Stimulated activated CD8-positive, alpha-beta memory T cell treated with anti-CD3 and anti-CD28 coated beads, Interleukin-7, amount 100 ng/mL, for 48 hours (primary cell): Measurements from ENCODE around the gene CYBA.
"Not testable (repeated sequence)": the region's sequence is repeated elsewhere in the genome, so short reads cannot be mapped to it uniquely, and the experiment has no call there.

Source experiments
- DNase-seq, 2 donors: peaks; one replicate each; pipeline ENCODE4 v3.0.0-alpha.2; 2020; ENCODE audit warnings: low read depth in 1 of 2; ENCODE audit errors: extremely low read depth in 1 of 2

The CYBA gene

GRCh38 chr16:88614818-88615580 lies 35.9 kb downstream of the CYBA start:
- DNase-seq = no peak

DNA sequence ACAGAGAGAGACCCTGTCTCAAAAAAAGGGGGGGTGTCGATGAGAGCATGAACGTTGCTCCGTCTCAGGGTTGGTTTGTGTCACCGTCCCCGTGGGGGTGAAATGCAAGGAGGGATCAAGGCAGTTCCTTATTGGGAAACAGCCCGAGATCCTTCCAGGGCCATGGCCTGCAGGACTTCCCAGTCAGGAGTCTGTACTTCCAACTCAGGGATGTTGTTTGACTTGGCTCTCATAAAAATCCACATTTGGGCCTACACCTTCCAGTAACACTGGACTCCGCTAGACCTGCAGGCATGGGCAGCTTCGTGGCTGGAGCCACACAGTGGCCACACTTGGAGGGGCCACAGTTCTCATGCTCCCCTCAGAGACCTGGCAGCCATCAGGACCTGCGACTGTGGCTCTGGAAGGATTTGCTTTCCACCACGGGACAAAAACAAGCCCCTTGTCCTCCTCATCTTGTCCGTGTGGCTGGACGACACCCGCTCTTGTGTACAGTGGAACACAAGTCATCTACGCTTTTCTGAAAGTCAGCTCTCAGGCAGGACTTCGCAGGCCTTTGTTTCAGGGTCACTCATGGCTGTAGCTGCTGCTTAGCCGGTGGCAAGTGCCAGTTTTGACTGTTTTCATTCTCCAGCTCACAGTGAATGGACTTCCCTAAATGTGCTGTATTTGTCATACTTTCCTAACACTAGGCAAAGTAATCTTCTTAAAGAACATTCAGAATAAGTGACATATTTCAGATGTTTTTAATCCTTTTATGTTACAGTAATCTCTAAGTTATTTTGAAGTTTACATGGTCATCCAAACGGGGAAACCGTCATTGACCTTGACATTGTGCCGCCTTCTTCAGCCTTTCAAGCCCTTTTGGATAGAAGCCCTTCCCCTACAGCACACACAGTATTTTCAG lies 36.7 kb downstream of the CYBA start:
- no peak for DNase-seq

GRCh38 chr16:88613293-88613692 lies 37.6 kb downstream of the CYBA start:
- DNase-seq = no peak

GRCh38 chr16:88610909-88611812 lies 39.7 kb downstream of the CYBA start:
- DNase-seq = no peak

GRCh38 chr16:88610080-88610479 lies 40.8 kb downstream of the CYBA start:
- DNase-seq = no peak

GRCh38 chr16:88609426-88609825 lies 41.4 kb downstream of the CYBA start:
- DNase-seq = not testable (repeated sequence)

GRCh38 chr16:88608076-88608475 lies 42.8 kb downstream of the CYBA start:
- DNase-seq = no peak

- no peak for DNase-seq
Measured at GRCh38 chr16:88606148-88606757, 44.6 kb downstream of the CYBA start.

DNA sequence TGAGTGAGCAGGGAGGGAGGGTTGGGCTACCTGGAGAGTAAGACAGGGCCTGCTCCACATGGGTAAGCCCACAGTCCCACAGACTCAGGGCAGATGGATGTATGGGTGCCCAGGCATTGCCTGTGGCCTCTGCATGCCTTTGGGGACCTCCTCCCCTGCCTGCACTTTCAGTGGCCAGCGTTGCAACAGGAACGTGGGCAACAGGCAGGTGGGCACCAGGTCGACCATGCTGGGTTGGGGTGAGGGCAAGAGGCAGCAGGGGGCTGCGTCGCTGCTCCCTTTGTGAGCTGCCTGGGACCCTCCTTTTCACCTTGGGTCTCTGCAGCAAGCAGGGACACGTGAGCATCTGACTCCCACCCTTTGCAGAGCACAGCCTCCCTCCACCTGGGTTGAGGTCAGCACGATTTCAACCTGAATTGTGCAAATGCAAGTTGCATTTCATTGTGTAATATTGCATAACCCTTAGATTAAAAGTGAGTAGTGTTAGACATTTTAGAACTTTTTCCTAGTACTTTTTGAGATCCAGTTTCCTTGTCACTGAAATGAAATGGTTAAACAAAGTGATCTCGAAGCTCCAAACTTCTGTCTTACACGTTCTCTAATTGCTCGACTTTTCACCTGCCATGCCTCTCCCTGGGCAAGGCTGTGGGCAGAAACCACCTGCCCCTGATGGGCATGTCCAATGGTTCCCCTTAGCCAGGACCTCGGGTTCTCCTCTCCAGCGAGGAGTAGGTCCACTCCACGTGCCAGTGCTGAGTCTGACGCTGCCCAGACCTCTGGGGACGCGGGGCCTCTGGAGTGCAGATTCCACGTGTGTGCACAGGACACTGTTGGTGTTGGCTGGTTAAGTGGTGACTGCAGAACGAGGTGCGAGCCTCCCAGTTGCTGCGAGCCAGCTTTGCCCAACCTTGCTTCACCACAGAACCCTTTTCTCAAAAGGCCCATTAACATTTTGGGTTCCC lies 45.4 kb downstream of the CYBA start:
- no peak for DNase-seq

DNA sequence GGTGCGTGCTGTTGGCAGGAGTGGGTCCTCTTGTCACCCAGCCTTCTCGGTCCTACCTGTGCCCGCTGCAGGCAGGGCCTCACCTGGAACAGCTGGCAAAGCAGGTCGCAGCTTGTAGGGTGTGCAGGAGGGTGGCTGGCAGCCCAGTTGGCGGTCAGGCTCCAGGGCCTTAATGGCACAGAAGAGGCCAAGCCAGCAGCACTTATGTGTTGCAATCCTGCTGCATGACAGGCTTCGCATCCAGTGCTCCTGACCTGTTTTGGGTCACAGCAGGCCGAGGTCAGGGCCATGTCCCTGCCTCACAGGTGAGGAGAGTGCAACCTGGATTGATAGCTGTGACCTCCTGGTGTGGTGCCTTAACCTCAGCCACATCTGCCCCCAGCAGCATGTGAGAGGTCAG lies 48.8 kb downstream of the CYBA start:
- DNase-seq = no peak

GRCh38 chr16:88601313-88602036 lies 49.4 kb downstream of the CYBA start:
- no peak for DNase-seq

- DNase-seq = no peak
Measured at GRCh38 chr16:88600539-88600896, 50.3 kb downstream of the CYBA start.

GRCh38 chr16:88599825-88600538 lies 50.9 kb downstream of the CYBA start:
- no peak for DNase-seq

GRCh38 chr16:88599092-88599733 lies 51.6 kb downstream of the CYBA start:
- DNase-seq = no peak

DNA sequence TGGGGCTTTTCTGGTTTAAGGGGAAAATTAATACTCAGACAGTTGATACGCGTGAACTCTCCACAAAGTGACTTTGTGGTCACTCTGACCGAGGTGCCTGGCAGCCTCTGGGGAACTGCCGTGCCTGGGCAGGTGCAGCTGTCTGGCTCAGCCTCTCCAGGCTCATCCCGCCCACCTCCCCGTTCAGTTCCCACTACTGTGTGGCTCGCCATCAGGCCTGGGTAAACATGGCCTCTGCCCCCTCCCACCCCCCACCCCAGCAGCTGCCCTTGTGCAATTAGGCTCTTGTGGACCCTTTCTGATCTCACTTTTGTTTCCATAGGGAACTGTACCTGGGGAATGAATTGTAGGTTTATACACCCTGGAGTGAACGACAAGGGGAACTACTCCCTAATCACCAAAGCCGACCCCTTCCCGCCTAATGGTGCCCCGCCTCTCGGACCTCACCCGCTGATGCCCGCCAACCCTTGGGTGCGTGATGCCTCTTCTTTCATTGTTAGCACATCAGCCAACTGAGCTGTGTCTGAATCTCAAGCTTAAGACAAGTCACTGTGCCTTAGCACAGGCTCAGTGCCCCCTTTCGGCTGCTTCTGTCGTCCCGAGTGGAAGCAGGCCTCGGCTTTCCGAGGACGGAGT lies 52.9 kb downstream of the CYBA start:
- DNase-seq = no peak

DNA sequence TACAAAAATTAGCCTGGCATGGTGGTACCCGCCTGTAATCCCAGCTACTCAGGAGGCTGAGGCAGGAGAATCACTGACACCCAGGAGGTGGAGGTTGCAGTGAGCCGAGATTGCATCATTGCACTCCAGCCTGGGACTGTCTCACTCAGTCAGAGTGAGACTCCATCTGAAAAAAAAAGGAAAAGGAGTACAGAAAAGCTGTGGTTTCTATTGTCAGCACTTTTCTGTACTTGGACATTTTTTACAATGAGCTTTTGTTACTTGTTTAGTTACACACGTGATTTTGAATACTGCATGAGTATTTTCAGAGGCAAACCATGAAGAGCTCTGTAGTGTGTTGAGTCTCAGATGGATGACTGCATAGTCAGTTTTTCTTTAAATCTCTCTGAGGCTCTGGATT lies 54.4 kb downstream of the CYBA start:
- DNase-seq = no peak

DNA sequence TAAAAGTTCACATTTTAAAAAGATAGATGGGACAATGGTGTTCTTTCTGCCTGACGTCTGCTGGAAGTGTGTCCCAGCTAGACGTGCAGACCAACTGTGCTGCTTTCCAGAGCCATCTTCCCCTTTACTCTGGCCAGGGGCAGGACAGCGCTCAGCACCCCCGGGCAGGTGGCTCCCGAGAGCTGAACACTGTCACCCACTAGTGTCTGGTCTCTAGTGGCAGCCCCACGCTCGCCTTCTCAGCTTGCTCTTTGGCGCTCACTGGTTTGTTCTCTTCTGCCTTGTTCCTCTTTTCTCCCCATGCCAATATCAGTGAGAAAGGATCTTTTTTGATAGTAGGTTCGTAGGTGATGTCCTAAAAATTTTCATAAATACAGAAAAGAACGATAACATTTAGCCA lies 54.9 kb downstream of the CYBA start:
- DNase-seq = no peak
